Epithelial cell of esophagus (primary cell): ENCODE results near the gene SH2D4B.

Experiments used
- DNase-seq: peaks from one replicate; pipeline ENCODE4 v3.0.0; 2010; ENCODE audit warnings: low read depth
- H3K4me3 ChIP-seq: 2 replicates; pipeline ENCODE4 v1.5.1; 2011; ENCODE audit warnings: mild to moderate bottlenecking, low read length, control low read depth
- CTCF ChIP-seq: IDR thresholded peaks from 2 replicates; pipeline ENCODE4 v1.5.1; 2011; ENCODE audit warnings: low read depth, mild to moderate bottlenecking, low read length, control low read depth, inconsistent platforms; ENCODE audit not compliant: insufficient read depth; ENCODE audit errors: missing control alignments

Gene SH2D4B

GRCh38 chr10:80686734-80687475 is 149.2 kb downstream of the SH2D4B start:
- no peak for DNase-seq
- TF ChIP-seq CTCF = no peak
- no peak overlapping the region for H3K4me3 ChIP-seq

- H3K4me3 ChIP-seq = no peak overlapping the region
- no peak for DNase-seq
- TF ChIP-seq CTCF = no peak
Observed at GRCh38 chr10:80687476-80687789, 149.7 kb downstream of the SH2D4B start.

- no peak for TF ChIP-seq CTCF
- H3K4me3 ChIP-seq = no peak overlapping the region
- peak; percentile 34 for DNase-seq
Observed at GRCh38 chr10:80690434-80690833, 152.7 kb downstream of the SH2D4B start.

GRCh38 chr10:80691441-80691840 is 153.7 kb downstream of the SH2D4B start:
- no peak for DNase-seq
- TF ChIP-seq CTCF = no peak

GRCh38 chr10:80693565-80693964 is 155.9 kb downstream of the SH2D4B start:
- no peak for DNase-seq
- H3K4me3 ChIP-seq = no peak overlapping the region
- no peak for TF ChIP-seq CTCF

More at GRCh38 chr10:80691441-80691840, 153.7 kb downstream of the SH2D4B start:
- H3K4me3 ChIP-seq = no peak overlapping the region

- no peak overlapping the region for H3K4me3 ChIP-seq
- DNase-seq = no peak
- TF ChIP-seq CTCF = no peak
Observed at GRCh38 chr10:80694930-80695329, 157.2 kb downstream of the SH2D4B start.
